ENCODE results near the gene RETN. TPM values are rescaled to one million over a fixed set of nuclear protein-coding genes. Genes with fewer than 3 reads are reported as not detected.

The RETN gene
- total and polyA plus RNA-seq, 8 donors, result 2.2 to 5.9 TPM; not detected in 6

GRCh38 chr19:7698583-7698982 lies 29.7 kb downstream of the RETN start:
- 16 to 18% methylated on average over 11 of the region's 11 CpGs for WGBS, 2 donors
- Histone ChIP-seq H3K4me1 (no peaks in the 10 kb centered on the region), H3K27ac (no peak overlapping the region), H3K9me3 (no peaks in the 10 kb centered on the region), H3K4me3 (no peak overlapping the region), H3K36me3 (no peaks in the 10 kb centered on the region), H3K27me3 (no peaks in the 10 kb centered on the region)
- DNase-seq, result no peak
- intact Hi-C loops (cut with DNase I), result no loop called here
- FAIRE-seq, result no peak
- ATAC-seq, result no peak
- no peak for TF ChIP-seq CTCF (IDR thresholded peaks at IDR 0.05)

GRCh38 chr19:7699003-7699402 lies 30.2 kb downstream of the RETN start:
- Histone ChIP-seq H3K9me3 (no peaks in the 10 kb centered on the region), H3K36me3 (no peaks in the 10 kb centered on the region), H3K4me3 (no peak overlapping the region), H3K27ac (no peak overlapping the region), H3K27me3 (no peaks in the 10 kb centered on the region), H3K4me1 (no peaks in the 10 kb centered on the region)
- WGBS, 2 donors, result 26 to 33% methylated on average over 2 of the region's 2 CpGs
- intact Hi-C loops (cut with DNase I), result no loop called here
- TF ChIP-seq CTCF (IDR thresholded peaks at IDR 0.05), result no peak
- FAIRE-seq (no peak), DNase-seq (no peak), ATAC-seq (no peak)

- Histone ChIP-seq H3K9me3 (no peaks in the 10 kb centered on the region), H3K36me3 (no peaks in the 10 kb centered on the region), H3K27me3 (no peaks in the 10 kb centered on the region), H3K27ac (no peak overlapping the region), H3K4me3 (no peak overlapping the region), H3K4me1 (no peaks in the 10 kb centered on the region)
- DNase-seq (no peak), FAIRE-seq (no peak), ATAC-seq (no peak)
- no peak for TF ChIP-seq CTCF (IDR thresholded peaks at IDR 0.05)
- WGBS, 2 donors, result 47 to 54% methylated on average over 15 of the region's 15 CpGs
- intact Hi-C loops (cut with DNase I), result no loop called here
These were observed 30.9 kb downstream of the RETN start for GRCh38 chr19:7699417-7700401.

- DNase-seq (no peak), FAIRE-seq (no peak), ATAC-seq (no peak)
- no peaks in the 10 kb centered on the region for H3K27me3 ChIP-seq
- H3K27ac ChIP-seq, result no peak overlapping the region
- H3K36me3 ChIP-seq, result no peaks in the 10 kb centered on the region
- no peak for TF ChIP-seq CTCF (IDR thresholded peaks at IDR 0.05)
- H3K4me1 ChIP-seq, result no peaks in the 10 kb centered on the region
- H3K9me3 ChIP-seq, result no peaks in the 10 kb centered on the region
- H3K4me3 ChIP-seq, result no peak overlapping the region
- intact Hi-C loops (cut with DNase I), result no loop called here
- WGBS, 2 donors, result 76 to 87% methylated on average over 12 of the region's 12 CpGs
These were observed 32.3 kb downstream of the RETN start for GRCh38 chr19:7701049-7701653.
